Measurements from ENCODE around the gene FIBP. TPM values are rescaled to one million over a fixed set of nuclear protein-coding genes. Genes with fewer than 3 reads are reported as not detected.

The FIBP gene
- total RNA-seq, 1 experiment from 2014 or later = 93.1 TPM

GRCh38 chr11:65873318-65874156, 14.7 kb downstream of the FIBP start:
- ChIA-PET POLR2A (interaction anchor here (0.8 to 1.8 kb wide), 4 partner anchors 14 to 154 kb away, joined by 3 to 10 read pairs (median 4); partner anchors contain the start of genes CCDC85B, FIBP and MUS81), CTCF (interaction anchor here (0.7 to 1.8 kb wide), 8 partner anchors 11 to 149 kb away, joined by 3 to 41 read pairs (median 8); partner anchors contain the start of genes CCDC85B, FIBP and MUS81)
- peaks cover 55% of the 10 kb centered on the region for H3K27me3 Mint-ChIP-seq (ENCODE audit: low read depth)
- no peaks in the 10 kb centered on the region for H3K36me3 Mint-ChIP-seq
- TF ChIP-seq FOXK1 (CRISPR knock-in tag; IDR thresholded peaks at IDR 0.05) = peak; percentile 42; the same call in 1 of the 2 replicates
- peak; percentile 52; the same call in 1 of the 2 replicates for TF ChIP-seq ZNF423 (CRISPR knock-in tag; IDR thresholded peaks at IDR 0.05)
- TF ChIP-seq USF2 (CRISPR knock-in tag; IDR thresholded peaks at IDR 0.05) = peak; percentile 96
- no peak for TF ChIP-seq PREB (CRISPR knock-in tag; IDR thresholded peaks at IDR 0.05; ENCODE audit: borderline replicate concordance)
- TF ChIP-seq FOXJ3 (CRISPR knock-in tag; IDR thresholded peaks at IDR 0.05; ENCODE audit: borderline replicate concordance) = no peak
- TF ChIP-seq FOXP4 (CRISPR knock-in tag; IDR thresholded peaks at IDR 0.05) = peak; percentile 43; the same call in 1 of the 2 replicates
- TF ChIP-seq ETV6 (CRISPR knock-in tag; IDR thresholded peaks at IDR 0.05) = peak; percentile 51; the same call in 1 of the 2 replicates
- TF ChIP-seq SP1 (CRISPR knock-in tag; conservative IDR thresholded peaks at IDR 0.05) = peak; percentile 100
- peak; percentile 63; the same call in 1 of the 2 replicates for TF ChIP-seq FOXP1 (CRISPR knock-in tag; IDR thresholded peaks at IDR 0.05; ENCODE audit: borderline replicate concordance)
- peak; percentile 48; the same call in 1 of the 2 replicates for TF ChIP-seq GABPB1 (CRISPR knock-in tag; IDR thresholded peaks at IDR 0.05)
- TF ChIP-seq GTF2I (CRISPR knock-in tag; conservative IDR thresholded peaks at IDR 0.05) = peak; percentile 80
- TF ChIP-seq MAX (CRISPR knock-in tag; IDR thresholded peaks at IDR 0.05) = peak; percentile 70
- no peak for TF ChIP-seq ZNF317 (CRISPR knock-in tag; IDR thresholded peaks at IDR 0.05; ENCODE audit: borderline replicate concordance, low read depth)
- TF ChIP-seq ZSCAN18 (CRISPR knock-in tag; IDR thresholded peaks at IDR 0.05) = 0 out of 2 replicates have a peak, but pooled peaks have one; percentile 37
- TF ChIP-seq ZNF121 (CRISPR knock-in tag; IDR thresholded peaks at IDR 0.05) = peak; percentile 99
- peak; percentile 96 for TF ChIP-seq USF1 (CRISPR knock-in tag; IDR thresholded peaks at IDR 0.05)
- no peak for TF ChIP-seq IRF2 (CRISPR knock-in tag; IDR thresholded peaks at IDR 0.05; ENCODE audit: borderline replicate concordance, low read depth)
- DNase-seq (ENCODE audit: low spot score) = peak; percentile 97
- H3K27ac Mint-ChIP-seq = no peak overlapping the region; the same call in 1 of the 2 replicates
- H3K4me3 Mint-ChIP-seq = peak overlapping the region; percentile 88
- H3K9me3 Mint-ChIP-seq = no peaks in the 10 kb centered on the region
- ATAC-seq = peak; percentile 84
- H3K4me1 Mint-ChIP-seq = peaks cover 2% of the 10 kb centered on the region; the same call in 1 of the 2 replicates
